Measurements from ENCODE around the gene FGB. TPM values are rescaled to one million over a fixed set of nuclear protein-coding genes. Genes with fewer than 3 reads are reported as not detected.

The FGB gene
- total and polyA plus RNA-seq, 2 donors (not counting 3 experiments of a cell fraction or from before 2014, with no cell fraction given), result not detected

DNA sequence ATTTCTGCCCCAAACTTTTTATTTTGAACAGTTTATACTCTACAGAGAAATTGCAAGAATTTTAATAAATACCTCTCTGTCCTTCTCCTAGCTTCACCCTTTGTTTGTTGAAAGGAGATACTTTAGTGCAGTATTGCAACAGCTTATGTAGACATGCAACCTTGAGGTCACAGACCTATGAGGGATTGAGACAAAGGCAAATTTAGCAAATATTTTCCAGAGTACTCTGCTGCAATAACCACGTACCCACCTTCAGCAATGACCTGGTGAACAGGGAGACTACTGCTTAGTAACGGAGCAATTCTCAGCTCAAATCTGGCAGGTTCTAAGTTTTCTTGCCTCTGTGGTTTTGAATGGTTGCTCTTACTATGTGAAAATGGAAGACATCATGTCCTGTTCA lies 14.5 kb downstream of the FGB start:
- BruUV-seq (replicated peaks), result no TSS peak
- intact Hi-C loops (cut with micrococcal nuclease) (no loop called here), dilution Hi-C loops (cut with MboI; ENCODE audit: extremely low pct_ligation_motif_present, low sequenced_read_pairs) (no loop called here)
- H3K4me3 ChIP-seq (replicated peaks in 1 of 3; ENCODE audit: insufficient read depth in 1 of 3, low read depth in 1 of 3, low read length in 3 of 3), result no peak overlapping the region
- H3K27ac ChIP-seq (ENCODE audit: insufficient read depth, low read depth, low read length), result no peak overlapping the region
- H3K9me1 ChIP-seq (replicated peaks; ENCODE audit: control insufficient read depth, extremely low read depth, insufficient read depth, low read length), result no peaks in the 10 kb centered on the region
- H3K36me3 ChIP-seq (ENCODE audit: control insufficient read depth in 2 of 2, extremely low read depth in 1 of 2, insufficient read depth in 2 of 2, low read length in 2 of 2), result no peaks in the 10 kb centered on the region
- no peaks in the 10 kb centered on the region for H3K4me1 ChIP-seq (ENCODE audit: control insufficient read depth, extremely low read depth, insufficient read depth, low read length)
- H3K27me3 ChIP-seq (ENCODE audit: control insufficient read depth in 2 of 2, insufficient read depth in 2 of 2, low read length in 2 of 2), result peaks cover 0 to 2% of the 10 kb centered on the region in 2 experiments
- FAIRE-seq (no peak), DNase-seq (ENCODE audit: low read depth, low spot score) (no peak)
- no peak overlapping the region for H3K9ac ChIP-seq (replicated peaks; ENCODE audit: extremely low read depth, insufficient read depth, low read length)
- ChIA-PET CTCF (interaction anchor here (1.3 kb wide), 1 partner anchor 18 kb away, joined by 4 read pairs; no protein-coding TSS in a partner anchor), POLR2A (no interaction called here)
- H3K79me2 ChIP-seq (ENCODE audit: control insufficient read depth, insufficient read depth, low read length), result no peaks in the 10 kb centered on the region
- H3K9me3 ChIP-seq (replicated peaks; ENCODE audit: control insufficient read depth, insufficient read depth, low read length), result no peaks in the 10 kb centered on the region
- no peak overlapping the region for H2AFZ ChIP-seq (ENCODE audit: low read depth, low read length)
- TF ChIP-seq MYC (IDR thresholded peaks at IDR 0.05; ENCODE audit: low read depth, low read length) (no peak), FOS (IDR thresholded peaks at IDR 0.05; ENCODE audit: borderline replicate concordance, insufficient read depth, low read length) (no peak), EZH2 (IDR thresholded peaks at IDR 0.05; ENCODE audit: borderline replicate concordance, low read depth, low read length, severe bottlenecking) (no peak), POLR2AphosphoS5 (IDR thresholded peaks at IDR 0.05; ENCODE audit: insufficient read depth, low read depth, low read length) (no peak), JUN (IDR thresholded peaks at IDR 0.05; ENCODE audit: borderline replicate concordance, insufficient read depth, insufficient read length, low read depth) (no peak), POLR2A (IDR thresholded peaks at IDR 0.05; ENCODE audit: low read depth, low read length) (no peak)
- TF ChIP-seq, protein P1, sequence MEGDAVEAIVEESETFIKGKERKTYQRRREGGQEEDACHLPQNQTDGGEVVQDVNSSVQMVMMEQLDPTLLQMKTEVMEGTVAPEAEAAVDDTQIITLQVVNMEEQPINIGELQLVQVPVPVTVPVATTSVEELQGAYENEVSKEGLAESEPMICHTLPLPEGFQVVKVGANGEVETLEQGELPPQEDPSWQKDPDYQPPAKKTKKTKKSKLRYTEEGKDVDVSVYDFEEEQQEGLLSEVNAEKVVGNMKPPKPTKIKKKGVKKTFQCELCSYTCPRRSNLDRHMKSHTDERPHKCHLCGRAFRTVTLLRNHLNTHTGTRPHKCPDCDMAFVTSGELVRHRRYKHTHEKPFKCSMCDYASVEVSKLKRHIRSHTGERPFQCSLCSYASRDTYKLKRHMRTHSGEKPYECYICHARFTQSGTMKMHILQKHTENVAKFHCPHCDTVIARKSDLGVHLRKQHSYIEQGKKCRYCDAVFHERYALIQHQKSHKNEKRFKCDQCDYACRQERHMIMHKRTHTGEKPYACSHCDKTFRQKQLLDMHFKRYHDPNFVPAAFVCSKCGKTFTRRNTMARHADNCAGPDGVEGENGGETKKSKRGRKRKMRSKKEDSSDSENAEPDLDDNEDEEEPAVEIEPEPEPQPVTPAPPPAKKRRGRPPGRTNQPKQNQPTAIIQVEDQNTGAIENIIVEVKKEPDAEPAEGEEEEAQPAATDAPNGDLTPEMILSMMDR (IDR thresholded peaks at IDR 0.05; ENCODE audit: extremely low read depth in 1 of 2, insufficient read depth in 1 of 2, low read depth in 1 of 2, low read length in 2 of 2), result no peak
- no peak overlapping the region for H3K4me2 ChIP-seq (ENCODE audit: insufficient read depth, low read length)
- no peaks in the 10 kb centered on the region for H4K20me1 ChIP-seq (replicated peaks; ENCODE audit: control insufficient read depth, extremely low read depth, insufficient read depth, low read length)

Measured in endothelial cell of umbilical vein (primary cell).